Measurements from ENCODE around the gene FNDC3B.

The FNDC3B gene

GRCh38 chr3:172145031-172145686 lies 105.8 kb downstream of the FNDC3B start:
- Histone ChIP-seq H3K4me3 (ENCODE audit: low read length, poor library complexity, severe bottlenecking) (peak overlapping the region; percentile 15), H3K4me2 (ENCODE audit: low read depth, low read length, poor library complexity, severe bottlenecking) (peak overlapping the region; percentile 46), H4K20me1 (ENCODE audit: insufficient read depth, low read length, poor library complexity, severe bottlenecking) (peaks cover 2% of the 10 kb centered on the region), H3K9me2 (replicated peaks; ENCODE audit: low read depth, low read length) (no peaks in the 10 kb centered on the region), H2AFZ (ENCODE audit: low read length) (no peak overlapping the region), H3F3A (ENCODE audit: low read depth) (no peaks in the 10 kb centered on the region), H3K27me3 (ENCODE audit: insufficient read depth, low read length, poor library complexity, severe bottlenecking) (no peaks in the 10 kb centered on the region), H3K4me1 (ENCODE audit: insufficient read depth, low read length, poor library complexity, severe bottlenecking) (peaks cover 46% of the 10 kb centered on the region), H3K79me2 (ENCODE audit: insufficient read depth, low read length) (peaks cover 6% of the 10 kb centered on the region; the same call in 1 of the 2 replicates), H3K36me3 (ENCODE audit: insufficient read depth, low read length) (no peaks in the 10 kb centered on the region), H3K9ac (ENCODE audit: low read depth, low read length, poor library complexity, severe bottlenecking) (peak overlapping the region; percentile 13), H3K9me3 (ENCODE audit: insufficient read depth, low read depth, low read length) (no peaks in the 10 kb centered on the region)
- TF ChIP-seq CTCF (conservative IDR thresholded peaks at IDR 0.05; ENCODE audit: low read length) (no peak), EZH2phosphoT487 (IDR thresholded peaks at IDR 0.05; ENCODE audit: borderline replicate concordance) (no peak)

GRCh38 chr3:172146349-172146748 lies 107.0 kb downstream of the FNDC3B start:
- Histone ChIP-seq H4K20me1 (ENCODE audit: insufficient read depth, low read length, poor library complexity, severe bottlenecking) (peaks cover 2% of the 10 kb centered on the region), H3K27me3 (ENCODE audit: insufficient read depth, low read length, poor library complexity, severe bottlenecking) (no peaks in the 10 kb centered on the region), H3K79me2 (ENCODE audit: insufficient read depth, low read length) (peaks cover 4% of the 10 kb centered on the region; the same call in 1 of the 2 replicates), H3K4me1 (ENCODE audit: insufficient read depth, low read length, poor library complexity, severe bottlenecking) (peaks cover 38% of the 10 kb centered on the region), H2AFZ (ENCODE audit: low read length) (no peak overlapping the region), H3K9ac (ENCODE audit: low read depth, low read length, poor library complexity, severe bottlenecking) (no peak overlapping the region), H3K4me2 (ENCODE audit: low read depth, low read length, poor library complexity, severe bottlenecking) (no peak overlapping the region), H3F3A (ENCODE audit: low read depth) (no peaks in the 10 kb centered on the region), H3K9me2 (replicated peaks; ENCODE audit: low read depth, low read length) (no peaks in the 10 kb centered on the region), H3K4me3 (ENCODE audit: low read length, poor library complexity, severe bottlenecking) (no peak overlapping the region), H3K9me3 (ENCODE audit: insufficient read depth, low read depth, low read length) (no peaks in the 10 kb centered on the region), H3K36me3 (ENCODE audit: insufficient read depth, low read length) (no peaks in the 10 kb centered on the region)
- TF ChIP-seq EZH2phosphoT487 (IDR thresholded peaks at IDR 0.05; ENCODE audit: borderline replicate concordance) (no peak), CTCF (conservative IDR thresholded peaks at IDR 0.05; ENCODE audit: low read length) (no peak)

GRCh38 chr3:172147113-172147818 lies 107.9 kb downstream of the FNDC3B start:
- no peaks in the 10 kb centered on the region for H3K27me3 ChIP-seq (ENCODE audit: insufficient read depth, low read length, poor library complexity, severe bottlenecking)
- no peak overlapping the region for H3K4me2 ChIP-seq (ENCODE audit: low read depth, low read length, poor library complexity, severe bottlenecking)
- H3K4me1 ChIP-seq (ENCODE audit: insufficient read depth, low read length, poor library complexity, severe bottlenecking), result peaks cover 38% of the 10 kb centered on the region

More at GRCh38 chr3:172147113-172147818, 107.9 kb downstream of the FNDC3B start:
- Histone ChIP-seq H2AFZ (ENCODE audit: low read length) (no peak overlapping the region), H3K79me2 (ENCODE audit: insufficient read depth, low read length) (peaks cover 9% of the 10 kb centered on the region; the same call in 1 of the 2 replicates), H3K9ac (ENCODE audit: low read depth, low read length, poor library complexity, severe bottlenecking) (no peak overlapping the region), H4K20me1 (ENCODE audit: insufficient read depth, low read length, poor library complexity, severe bottlenecking) (peaks cover 2% of the 10 kb centered on the region), H3F3A (ENCODE audit: low read depth) (no peaks in the 10 kb centered on the region), H3K9me2 (replicated peaks; ENCODE audit: low read depth, low read length) (no peaks in the 10 kb centered on the region), H3K36me3 (ENCODE audit: insufficient read depth, low read length) (no peaks in the 10 kb centered on the region), H3K4me3 (ENCODE audit: low read length, poor library complexity, severe bottlenecking) (no peak overlapping the region), H3K9me3 (ENCODE audit: insufficient read depth, low read depth, low read length) (no peaks in the 10 kb centered on the region)
- TF ChIP-seq EZH2phosphoT487 (IDR thresholded peaks at IDR 0.05; ENCODE audit: borderline replicate concordance), result no peak
- no peak for TF ChIP-seq CTCF (conservative IDR thresholded peaks at IDR 0.05; ENCODE audit: low read length)

All from Loucy (cell line).